ENCODE results near the gene BNC2.

DNA sequence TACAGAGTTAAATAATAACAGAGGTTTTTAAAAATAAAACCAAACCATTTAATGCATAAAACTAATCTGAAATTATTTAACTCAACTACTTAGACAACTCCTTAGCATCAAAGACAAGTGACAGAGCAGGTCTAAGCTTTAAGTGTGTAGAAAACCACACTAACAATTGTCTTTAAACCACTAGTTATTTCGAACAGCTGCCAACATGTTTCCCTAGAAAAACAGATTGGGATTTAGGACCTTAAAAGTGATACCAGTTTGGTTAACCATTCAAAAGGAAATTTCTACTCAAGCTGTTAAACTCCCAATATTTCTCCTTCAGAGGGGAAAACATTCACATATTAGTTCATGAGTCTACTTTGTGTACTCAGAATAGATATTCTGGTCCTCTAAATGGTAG is 208.7 kb downstream of the BNC2 start:
- TF ChIP-seq, protein P1, sequence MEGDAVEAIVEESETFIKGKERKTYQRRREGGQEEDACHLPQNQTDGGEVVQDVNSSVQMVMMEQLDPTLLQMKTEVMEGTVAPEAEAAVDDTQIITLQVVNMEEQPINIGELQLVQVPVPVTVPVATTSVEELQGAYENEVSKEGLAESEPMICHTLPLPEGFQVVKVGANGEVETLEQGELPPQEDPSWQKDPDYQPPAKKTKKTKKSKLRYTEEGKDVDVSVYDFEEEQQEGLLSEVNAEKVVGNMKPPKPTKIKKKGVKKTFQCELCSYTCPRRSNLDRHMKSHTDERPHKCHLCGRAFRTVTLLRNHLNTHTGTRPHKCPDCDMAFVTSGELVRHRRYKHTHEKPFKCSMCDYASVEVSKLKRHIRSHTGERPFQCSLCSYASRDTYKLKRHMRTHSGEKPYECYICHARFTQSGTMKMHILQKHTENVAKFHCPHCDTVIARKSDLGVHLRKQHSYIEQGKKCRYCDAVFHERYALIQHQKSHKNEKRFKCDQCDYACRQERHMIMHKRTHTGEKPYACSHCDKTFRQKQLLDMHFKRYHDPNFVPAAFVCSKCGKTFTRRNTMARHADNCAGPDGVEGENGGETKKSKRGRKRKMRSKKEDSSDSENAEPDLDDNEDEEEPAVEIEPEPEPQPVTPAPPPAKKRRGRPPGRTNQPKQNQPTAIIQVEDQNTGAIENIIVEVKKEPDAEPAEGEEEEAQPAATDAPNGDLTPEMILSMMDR (IDR thresholded peaks at IDR 0.05) = no peak
- no peak for TF ChIP-seq EP300 (IDR thresholded peaks at IDR 0.05)
- no peak for TF ChIP-seq POLR2AphosphoS5 (IDR thresholded peaks at IDR 0.05)
- TF ChIP-seq POLR2A (IDR thresholded peaks at IDR 0.05) = no peak
